ENCODE results near the gene TRIM31.

GRCh38 chr6:30121446-30122366 lies 8.8 kb upstream of the TRIM31 start:
- TF ChIP-seq CTCF (IDR thresholded peaks at IDR 0.05) (no peak), POLR2A (IDR thresholded peaks at IDR 0.05) (no peak)

All from body of pancreas (tissue), 4 donors.